Caco-2 (cell line): Measurements from ENCODE around the gene FA2H. TPM values are rescaled to one million over a fixed set of nuclear protein-coding genes. Genes with fewer than 3 reads are reported as not detected.

Experiments used
- BruUV-seq: library from RNA; stranded (reverse); fragments of 400-500 nt; replicated peaks from 2 replicates; lab custom pipeline; 2021; lab: Mats Ljungman, UMichigan
- CTCF ChIA-PET: fragments of 300-600 bp; sonication (Branson Sonifier 250); formaldehyde crosslinking; loops from one replicate; lab custom pipeline; 2022; ENCODE audit warnings: antibody characterized with exemption; lab: Charles Lee
- POLR2A ChIA-PET: fragments of 300-600 bp; sonication (Branson Sonifier 250); formaldehyde crosslinking; loops from one replicate; lab custom pipeline; 2022; ENCODE audit warnings: antibody characterized with exemption; lab: Charles Lee
- DNase-seq, 2 experiments: peaks; one replicate each; pipeline versions ENCODE4 v3.0.0 to v3.0.0-alpha.2; 2020 to 2022
- H3K27me3 ChIP-seq: replicated peaks from 2 replicates; pipeline ENCODE4 v1.6.0; 2011; ENCODE audit warnings: low read length; ENCODE audit not compliant: control insufficient read depth, insufficient read depth
- H3K36me3 ChIP-seq: 2 replicates; pipeline ENCODE4 v1.5.1; 2011; ENCODE audit warnings: low read length; ENCODE audit not compliant: control insufficient read depth, insufficient read depth
- H3K4me1 ChIP-seq: fragments of 250-450 bp; sonication (Bioruptor Pico); 2 replicates; pipeline ENCODE4 v1.5.1; 2020; ENCODE audit warnings: mild to moderate bottlenecking
- H3K4me3 ChIP-seq: 2 replicates; pipeline ENCODE4 v1.5.1; 2011; ENCODE audit warnings: low read depth, mild to moderate bottlenecking, control low read depth, low read length
- H3K9me3 ChIP-seq: fragments of 250-450 bp; sonication (Bioruptor Pico); 2 replicates; pipeline ENCODE4 v1.5.1; 2020; ENCODE audit warnings: mild to moderate bottlenecking, moderate library complexity
- H3K27ac Mint-ChIP-seq: one replicate; pipeline ENCODE4 v1.8.0; 2022; ENCODE audit warnings: mixed read lengths; ENCODE audit not compliant: unreplicated experiment
- H3K27me3 Mint-ChIP-seq: one replicate; pipeline ENCODE4 v1.8.0; 2022; ENCODE audit warnings: mixed read lengths; ENCODE audit not compliant: insufficient read depth, unreplicated experiment
- H3K36me3 Mint-ChIP-seq: one replicate; pipeline ENCODE4 v1.8.0; 2022; ENCODE audit warnings: mild to moderate bottlenecking, mixed read lengths; ENCODE audit not compliant: insufficient read depth, unreplicated experiment
- H3K4me1 Mint-ChIP-seq: one replicate; pipeline ENCODE4 v1.8.0; 2022; ENCODE audit warnings: low read depth, mixed read lengths; ENCODE audit not compliant: unreplicated experiment
- H3K4me3 Mint-ChIP-seq: one replicate; pipeline ENCODE4 v1.8.0; 2022; ENCODE audit warnings: mild to moderate bottlenecking, moderate library complexity, mixed read lengths; ENCODE audit not compliant: unreplicated experiment
- H3K9me3 Mint-ChIP-seq: one replicate; pipeline ENCODE4 v1.8.0; 2022; ENCODE audit warnings: mixed read lengths; ENCODE audit not compliant: unreplicated experiment
- CTCF ChIP-seq, 2 experiments: fragments of 200-600 bp in 1 of 2; IDR thresholded peaks; 1 replicate in 1 of 2; 2 replicates in 1 of 2; pipeline versions ENCODE4 v1.5.1 to v1.8.0; 2011 to 2022; ENCODE audit warnings: antibody characterized with exemption in 1 of 2, control low read depth in 1 of 2, inconsistent platforms in 1 of 2, low read depth in 1 of 2, low read length in 1 of 2, mild to moderate bottlenecking in 1 of 2, moderate library complexity in 1 of 2; ENCODE audit not compliant: insufficient read depth in 1 of 2, severe bottlenecking in 1 of 2, unreplicated experiment in 1 of 2
- intact Hi-C: fragments of 100-400 bp; cut with micrococcal nuclease; formaldehyde crosslinking; loops from one replicate; pipeline ENCODE4 v1.10.0; 2022; ENCODE audit not compliant: unreplicated experiment
- total RNA-seq: library from RNA; stranded (reverse); gene quantifications from 2 replicates; pipeline ENCODE4 v1.2.3, GENCODE V29; 2022

FA2H gene
- total RNA-seq, 1 experiment from 2014 or later = 21.3 TPM

- ChIA-PET POLR2A (interaction anchor here (0.6 kb wide), 1 partner anchor 14 kb away, joined by 14 read pairs; the partner anchor contains the start of gene RFWD3), CTCF (no interaction called here)
- Histone ChIP-seq H3K4me3 (no peak overlapping the region), H3K27me3 (no peaks in the 10 kb centered on the region), H3K9me3 (no peaks in the 10 kb centered on the region), H3K36me3 (no peaks in the 10 kb centered on the region), H3K4me1 (0 out of 2 replicates have a peak, but pooled peaks cover 3% of the 10 kb centered on the region)
- Mint-ChIP-seq H3K4me1 (peaks cover 7% of the 10 kb centered on the region), H3K36me3 (peaks cover 5% of the 10 kb centered on the region), H3K4me3 (no peak overlapping the region), H3K27me3 (no peaks in the 10 kb centered on the region), H3K9me3 (no peaks in the 10 kb centered on the region), H3K27ac (no peak overlapping the region)
- no peak for DNase-seq
- intact Hi-C loops = no loop called here
- TF ChIP-seq CTCF (IDR thresholded peaks at IDR 0.05; ENCODE audit: insufficient read depth in 1 of 2, low read depth in 1 of 2, low read length in 1 of 2, severe bottlenecking in 1 of 2, unreplicated experiment in 1 of 2) = no peak
- BruUV-seq = no TSS peak
Measured at GRCh38 chr16:74680681-74681080, 93.9 kb downstream of the FA2H start.

GRCh38 chr16:74679983-74680382 is 94.6 kb downstream of the FA2H start:
- ChIA-PET CTCF (no interaction called here), POLR2A (interaction anchor here (0.6 kb wide), 1 partner anchor 13 kb away, joined by 14 read pairs; the partner anchor contains the start of gene RFWD3)

GRCh38 chr16:74677868-74678267 is 96.8 kb downstream of the FA2H start:
- DNase-seq = no peak
- ChIA-PET CTCF (no interaction called here), POLR2A (no interaction called here)
- H3K4me3 ChIP-seq = no peak overlapping the region
- no peak overlapping the region for H3K27ac Mint-ChIP-seq
- BruUV-seq = no TSS peak
- no peaks in the 10 kb centered on the region for H3K36me3 ChIP-seq
- no peak overlapping the region for H3K4me3 Mint-ChIP-seq
- no peaks in the 10 kb centered on the region for H3K27me3 Mint-ChIP-seq
- no peaks in the 10 kb centered on the region for H3K9me3 Mint-ChIP-seq
- H3K27me3 ChIP-seq = no peaks in the 10 kb centered on the region
- 0 out of 2 replicates have a peak, but pooled peaks cover 3% of the 10 kb centered on the region for H3K4me1 ChIP-seq
- H3K4me1 Mint-ChIP-seq = peaks cover 7% of the 10 kb centered on the region
- H3K36me3 Mint-ChIP-seq = no peaks in the 10 kb centered on the region
- no peaks in the 10 kb centered on the region for H3K9me3 ChIP-seq
- intact Hi-C loops = no loop called here
- no peak for TF ChIP-seq CTCF (IDR thresholded peaks at IDR 0.05; ENCODE audit: insufficient read depth in 1 of 2, low read depth in 1 of 2, low read length in 1 of 2, severe bottlenecking in 1 of 2, unreplicated experiment in 1 of 2)

More at GRCh38 chr16:74679983-74680382, 94.6 kb downstream of the FA2H start:
- Mint-ChIP-seq H3K4me1 (peaks cover 7% of the 10 kb centered on the region), H3K27ac (no peak overlapping the region), H3K27me3 (no peaks in the 10 kb centered on the region), H3K9me3 (no peaks in the 10 kb centered on the region), H3K36me3 (peaks cover 5% of the 10 kb centered on the region), H3K4me3 (no peak overlapping the region)
- DNase-seq = no peak
- intact Hi-C loops = no loop called here
- H3K36me3 ChIP-seq = no peaks in the 10 kb centered on the region
- H3K9me3 ChIP-seq = no peaks in the 10 kb centered on the region
- no peak for TF ChIP-seq CTCF (IDR thresholded peaks at IDR 0.05; ENCODE audit: insufficient read depth in 1 of 2, low read depth in 1 of 2, low read length in 1 of 2, severe bottlenecking in 1 of 2, unreplicated experiment in 1 of 2)
- H3K27me3 ChIP-seq = no peaks in the 10 kb centered on the region
- 0 out of 2 replicates have a peak, but pooled peaks cover 3% of the 10 kb centered on the region for H3K4me1 ChIP-seq
- H3K4me3 ChIP-seq = no peak overlapping the region
- no TSS peak for BruUV-seq
